T follicular helper cell (primary cell): Measurements from ENCODE around the gene GUCY1A1.

Experiments used
- DNase-seq: peaks from one replicate; pipeline ENCODE4 v3.0.0-alpha.2; 2020; ENCODE audit warnings: low read depth

The GUCY1A1 gene

DNA sequence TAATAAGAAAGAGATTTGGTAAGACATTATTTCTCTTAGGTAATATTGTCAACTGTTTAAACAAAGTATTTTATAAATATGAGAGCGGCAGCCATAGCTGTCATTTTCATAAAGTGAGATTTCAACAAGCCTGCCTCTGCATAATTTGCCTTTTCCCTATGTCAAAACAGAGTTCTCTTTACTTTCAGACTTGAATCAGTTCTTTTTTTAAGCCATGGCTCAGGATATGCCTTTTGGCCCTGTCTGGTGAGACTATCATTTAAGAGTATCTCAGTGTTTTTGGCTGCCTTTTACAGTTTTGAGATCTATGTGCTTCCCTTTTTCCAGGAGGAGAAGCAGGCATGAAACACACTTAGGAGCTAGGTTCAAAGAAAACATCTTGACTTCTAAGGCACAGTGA is 7.5 kb upstream of the GUCY1A1 start:
- DNase-seq, result no peak

- no peak for DNase-seq
Measured at GRCh38 chr4:155660436-155660835, 6.2 kb upstream of the GUCY1A1 start.

- DNase-seq, result no peak
Measured at GRCh38 chr4:155665054-155665453, 1.6 kb upstream of the GUCY1A1 start.

DNA sequence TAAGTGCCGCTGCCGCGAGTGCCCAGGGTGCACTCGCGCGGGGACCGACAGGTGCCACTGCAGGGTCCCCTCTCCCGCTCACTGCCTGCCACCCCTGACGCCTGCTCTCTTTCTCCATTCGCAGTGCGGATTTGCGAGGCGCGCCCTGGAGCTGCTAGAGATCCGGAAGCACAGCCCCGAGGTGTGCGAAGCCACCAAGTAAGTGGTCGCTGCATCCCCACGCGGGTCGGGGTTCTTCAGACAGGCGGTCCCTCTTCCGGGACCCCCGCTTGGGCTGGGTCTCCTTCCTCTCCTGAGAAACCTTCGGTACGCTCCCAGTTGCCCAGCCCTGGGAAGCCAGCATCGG is 547 bp downstream of the GUCY1A1 start:
- no peak for DNase-seq

DNA sequence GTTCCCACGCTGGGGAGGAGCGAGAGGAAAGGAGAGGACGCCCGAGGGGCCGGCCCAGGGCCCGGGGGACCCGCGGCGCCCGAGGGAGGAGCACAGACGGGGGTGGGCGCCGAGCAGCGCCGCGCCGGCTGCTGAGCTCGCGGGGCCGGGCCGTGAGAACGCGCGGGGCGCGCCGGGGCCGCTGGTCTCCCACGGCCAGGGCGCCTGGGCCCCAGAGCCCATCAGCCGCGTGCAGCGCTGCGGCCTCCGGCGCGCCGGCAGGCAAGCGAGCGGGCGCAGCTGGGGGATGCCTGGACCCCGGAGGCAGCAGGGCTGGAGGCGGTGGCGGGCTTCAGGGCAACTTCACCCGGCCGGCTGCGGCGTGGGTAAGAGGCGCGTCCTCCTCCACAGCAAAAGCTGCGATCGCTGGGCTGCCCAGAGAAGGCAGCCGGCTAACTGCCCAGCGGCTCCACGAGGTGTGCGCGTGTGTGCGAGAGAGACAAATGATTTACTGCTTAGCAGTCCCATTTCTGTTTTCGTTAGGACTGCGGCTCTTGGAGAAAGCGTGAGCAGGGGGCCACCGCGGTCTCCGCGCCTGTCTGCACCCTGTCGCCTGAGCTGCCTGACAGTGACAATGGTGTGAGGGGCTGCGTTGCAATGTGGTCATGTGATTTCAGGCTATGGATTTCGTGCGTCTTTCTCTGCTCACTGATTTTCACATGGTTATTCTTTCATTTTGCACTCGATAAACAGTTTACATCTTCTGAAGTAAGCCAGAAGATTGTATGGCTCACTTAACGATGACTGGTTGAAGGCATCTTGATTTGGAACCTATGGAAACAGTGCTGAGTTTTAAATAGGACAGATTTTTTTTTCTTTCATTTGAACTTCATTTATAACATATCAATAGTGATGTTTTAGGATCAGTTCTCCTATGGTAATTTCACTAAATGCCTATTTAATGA is 1.2 kb downstream of the GUCY1A1 start:
- no peak for DNase-seq

- no peak for DNase-seq
Measured at GRCh38 chr4:155668707-155669220, 2.1 kb downstream of the GUCY1A1 start.

- DNase-seq, result no peak
Measured at GRCh38 chr4:155672342-155672741, 5.7 kb downstream of the GUCY1A1 start.

GRCh38 chr4:155673453-155673979 is 6.9 kb downstream of the GUCY1A1 start:
- no peak for DNase-seq

DNA sequence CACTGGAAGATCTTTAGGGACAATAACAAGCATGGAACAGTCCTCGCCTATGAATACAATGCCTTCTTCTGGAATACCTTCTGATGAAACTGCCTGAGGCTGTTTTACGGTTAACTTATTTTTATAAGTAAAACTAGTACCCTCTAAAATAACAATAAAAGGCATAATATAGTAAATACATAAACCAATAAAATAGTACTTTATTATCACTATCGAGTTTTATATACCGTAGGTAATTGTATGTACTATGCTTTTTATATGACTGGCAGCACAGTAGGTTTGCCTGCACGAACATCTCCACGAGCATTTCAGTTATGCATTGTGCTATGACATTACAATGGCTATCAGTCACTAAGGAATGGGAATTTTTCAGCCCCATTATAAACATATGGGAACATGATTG is 8.0 kb downstream of the GUCY1A1 start:
- no peak for DNase-seq

DNA sequence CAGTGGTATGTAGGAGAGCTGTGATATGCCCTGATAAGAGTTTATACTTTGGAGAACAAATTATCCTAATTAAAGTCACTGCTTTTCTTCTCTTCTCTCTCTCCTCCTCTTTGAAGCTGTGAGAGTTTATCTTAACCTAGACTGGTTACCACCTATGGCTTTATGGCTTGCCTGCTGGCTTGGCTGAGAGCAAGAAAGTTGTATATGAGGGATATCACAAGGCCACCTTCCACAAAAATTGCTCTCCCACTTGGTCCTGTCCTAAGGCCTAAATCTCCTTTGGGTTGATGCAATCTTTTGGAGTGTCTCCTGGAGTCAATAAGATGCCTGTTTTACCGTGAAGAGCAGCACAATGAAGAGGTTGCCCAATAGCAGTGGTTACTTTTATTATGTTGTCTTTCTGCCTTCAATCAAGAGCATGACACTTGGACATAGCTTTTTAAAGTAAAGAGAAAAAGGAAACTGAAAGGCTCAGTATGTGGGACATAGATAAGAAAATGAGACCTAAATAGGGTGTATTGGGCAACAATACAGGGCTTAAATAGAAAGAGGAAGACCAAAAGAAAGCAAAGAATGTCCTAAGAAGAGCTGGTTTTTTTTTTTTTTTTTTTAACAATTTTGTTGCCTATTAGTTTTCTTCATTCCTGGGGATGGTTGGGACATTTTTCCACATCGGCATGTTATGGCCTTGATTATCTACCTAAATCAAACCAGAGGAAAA is 9.2 kb downstream of the GUCY1A1 start:
- no peak for DNase-seq

DNA sequence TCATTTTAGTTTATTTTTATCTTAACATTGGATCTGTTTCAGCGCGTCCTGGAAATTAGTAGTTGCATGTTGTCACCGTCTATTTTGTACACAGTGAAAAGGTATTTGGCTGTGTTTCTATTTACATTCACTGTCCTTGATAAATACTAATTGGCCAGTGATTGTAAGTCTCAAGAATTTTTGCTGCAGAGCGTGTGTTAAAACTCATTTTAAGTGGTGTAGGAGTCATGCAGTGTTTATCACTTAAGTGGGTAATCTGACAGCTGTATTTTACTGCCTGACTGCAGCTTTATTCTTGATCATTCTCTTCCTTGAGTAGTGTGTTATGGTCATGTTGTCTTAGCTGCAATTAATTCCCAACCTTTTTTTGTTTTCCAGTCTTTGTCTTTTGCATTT is 9.8 kb downstream of the GUCY1A1 start:
- DNase-seq, result no peak

DNA sequence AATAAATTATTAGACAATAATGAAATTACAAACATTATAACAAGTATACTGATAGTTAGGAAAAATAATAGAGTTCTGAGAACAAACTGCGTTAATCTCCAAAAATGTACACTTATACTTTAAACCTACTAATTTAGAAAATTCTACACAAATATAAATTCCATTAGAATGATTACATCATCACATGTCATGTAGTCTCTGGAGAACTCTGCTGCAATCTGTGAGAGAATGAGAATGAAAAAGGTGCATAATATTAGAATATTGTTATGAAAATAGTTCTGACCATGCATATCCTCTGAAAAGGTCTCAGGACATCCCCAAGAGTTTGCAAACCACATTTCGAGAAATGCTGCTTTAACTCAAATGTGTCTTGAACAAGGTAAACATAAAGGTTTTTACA is 11.4 kb downstream of the GUCY1A1 start:
- DNase-seq, result no peak

- DNase-seq, result no peak
Measured at GRCh38 chr4:155679343-155679742, 12.7 kb downstream of the GUCY1A1 start.

- DNase-seq, result no peak
Measured at GRCh38 chr4:155681886-155682285, 15.2 kb downstream of the GUCY1A1 start.

- DNase-seq, result no peak
Measured at GRCh38 chr4:155684423-155684822, 17.8 kb downstream of the GUCY1A1 start.

- DNase-seq, result no peak
Measured at GRCh38 chr4:155684892-155685541, 18.4 kb downstream of the GUCY1A1 start.

DNA sequence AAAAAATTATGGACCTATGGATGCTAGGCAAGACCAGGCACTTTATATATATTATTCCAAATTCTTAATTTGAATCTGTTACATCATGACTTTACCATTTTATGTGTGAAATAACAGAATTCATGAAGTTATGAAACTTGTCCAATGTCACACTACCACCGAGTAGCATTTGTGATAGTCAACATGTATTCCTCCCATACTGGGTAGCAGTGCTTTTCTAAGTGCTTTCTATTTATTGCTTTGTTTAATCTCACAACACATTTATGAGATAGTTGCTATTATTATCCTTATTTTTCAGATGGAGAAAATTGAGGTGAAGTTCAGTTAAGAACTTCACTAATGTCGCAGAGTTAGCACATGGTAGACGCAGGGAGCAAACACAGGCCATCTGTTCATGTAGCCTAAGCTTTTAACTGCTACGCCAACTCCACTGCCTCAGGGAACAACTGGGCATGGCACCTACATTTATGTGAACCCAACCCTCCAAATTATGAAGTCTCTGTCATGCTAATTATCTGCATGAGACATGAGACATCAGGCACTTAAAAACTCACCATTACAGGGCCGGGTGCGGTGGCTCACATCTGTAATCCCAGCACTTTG is 20.8 kb downstream of the GUCY1A1 start:
- no peak for DNase-seq

GRCh38 chr4:155688211-155688610 is 21.6 kb downstream of the GUCY1A1 start:
- DNase-seq, result no peak

- DNase-seq, result no peak
Measured at GRCh38 chr4:155688860-155689259, 22.2 kb downstream of the GUCY1A1 start.

DNA sequence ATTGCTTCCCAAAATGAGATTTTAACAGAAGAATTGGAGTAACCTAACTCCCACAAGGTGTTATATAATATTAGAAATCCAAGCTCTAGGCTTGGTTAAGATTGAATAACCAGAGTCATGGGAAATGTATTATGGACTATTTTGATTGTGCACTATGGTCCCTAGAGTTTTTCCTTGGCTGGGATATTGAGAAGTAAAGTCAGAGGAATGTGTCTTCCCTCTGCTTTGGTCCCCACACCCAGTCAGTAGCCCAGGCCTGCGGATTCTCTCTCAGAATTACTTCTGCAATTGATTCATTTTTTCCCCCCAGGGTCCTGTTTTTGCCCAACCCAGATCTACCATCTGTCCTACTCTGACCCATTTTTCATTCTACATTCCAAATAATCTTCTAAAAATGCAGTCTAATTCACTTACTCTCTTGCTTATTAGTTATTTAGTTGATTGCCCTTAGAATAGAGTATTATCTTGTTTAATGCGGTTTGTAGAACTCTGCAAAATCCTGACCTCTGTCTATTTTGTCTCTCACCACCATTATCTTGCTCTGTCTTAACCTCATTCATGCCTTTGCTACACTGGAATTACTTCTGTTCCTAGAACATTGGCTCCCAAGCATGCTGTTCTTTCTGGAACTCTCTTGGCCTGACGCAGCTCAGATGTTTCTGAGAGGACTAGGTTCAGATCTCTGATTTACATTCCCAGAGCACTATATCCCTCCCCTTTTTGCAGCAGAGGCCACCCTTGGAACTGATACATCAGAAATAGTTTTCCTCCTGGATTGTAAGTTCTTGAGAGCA is 23.6 kb downstream of the GUCY1A1 start:
- DNase-seq, result no peak

DNA sequence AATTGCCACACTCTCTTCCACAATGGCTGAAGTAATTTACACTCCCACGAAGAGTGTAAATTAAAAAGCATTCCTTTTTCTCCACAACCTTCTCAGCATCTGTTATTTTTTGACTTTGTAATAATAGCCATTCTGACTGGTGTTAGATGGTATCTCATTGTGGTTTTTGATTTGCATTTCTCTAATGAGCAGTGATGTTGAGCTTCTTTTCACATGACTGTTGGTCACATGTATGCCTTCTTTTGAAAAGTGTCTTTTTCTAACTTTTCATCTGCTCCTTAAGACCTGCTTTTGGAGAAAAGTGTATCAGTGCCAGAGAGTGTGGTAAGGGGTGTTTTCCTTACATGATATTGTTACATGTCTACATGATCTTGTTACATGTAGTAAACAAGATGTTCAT is 25.7 kb downstream of the GUCY1A1 start:
- no peak for DNase-seq
